ENCODE measurements around the gene PCDHGA8.
"Not testable (repeated sequence)": the region's sequence is repeated elsewhere in the genome, so short reads cannot be mapped to it uniquely, and the experiment has no call there.

Gene PCDHGA8

DNA sequence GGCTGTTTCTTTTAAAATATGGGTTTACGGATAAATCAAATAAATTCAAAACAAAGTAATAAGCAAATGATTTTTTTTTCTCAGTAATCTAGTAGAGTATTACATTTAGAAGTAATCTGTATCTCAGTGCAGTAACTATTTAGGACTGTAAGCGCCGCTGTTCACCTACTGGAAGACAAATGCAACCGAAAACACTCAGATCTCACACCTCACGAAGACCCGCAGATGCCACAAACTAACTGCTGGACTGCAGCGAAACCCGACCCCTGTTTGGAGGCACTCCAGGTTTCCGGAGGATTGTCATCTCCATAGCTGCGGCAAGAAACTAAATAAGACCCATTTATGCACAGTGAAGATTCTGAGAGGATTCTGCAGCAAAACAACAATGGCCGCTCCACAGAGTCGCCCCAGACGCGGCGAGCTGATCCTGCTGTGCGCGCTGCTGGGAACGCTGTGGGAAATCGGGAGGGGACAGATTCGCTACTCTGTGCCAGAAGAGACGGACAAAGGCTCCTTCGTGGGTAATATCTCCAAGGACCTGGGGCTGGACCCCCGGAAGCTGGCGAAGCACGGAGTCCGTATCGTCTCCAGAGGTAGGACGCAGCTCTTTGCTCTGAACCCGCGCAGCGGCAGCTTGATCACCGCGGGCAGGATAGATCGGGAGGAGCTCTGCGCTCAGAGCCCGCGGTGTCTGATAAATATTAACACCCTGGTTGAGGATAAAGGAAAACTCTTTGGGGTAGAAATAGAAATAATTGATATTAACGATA lies at the start of gene PCDHGA8:
Gene PCDHGA8, plus strand, starts transcription at position 205 of the 770 bp plus-strand sequence. Its CDS starts 181 bp downstream, at position 386.
- DNase-seq: no peak

DNA sequence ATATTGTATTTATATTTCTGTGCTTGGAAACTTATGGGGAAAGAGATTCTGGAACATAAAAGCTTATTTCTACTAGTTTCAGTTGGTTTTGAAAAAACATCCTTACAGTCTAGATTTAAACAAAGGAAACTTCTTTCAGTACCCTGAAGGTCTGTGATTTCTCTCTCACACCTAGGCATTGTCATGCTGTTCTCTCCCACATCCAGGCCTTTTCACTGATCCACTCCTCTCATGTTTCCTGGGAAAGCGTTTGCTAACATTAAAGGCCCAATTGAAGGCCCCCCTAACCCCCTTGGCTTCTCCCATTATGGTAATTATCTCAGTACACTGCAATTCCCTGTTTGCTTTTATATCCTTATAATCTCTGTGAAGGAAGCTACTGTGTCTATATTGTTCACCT lies 49.7 kb upstream of the PCDHGA8 start:
- no peak for DNase-seq

DNA sequence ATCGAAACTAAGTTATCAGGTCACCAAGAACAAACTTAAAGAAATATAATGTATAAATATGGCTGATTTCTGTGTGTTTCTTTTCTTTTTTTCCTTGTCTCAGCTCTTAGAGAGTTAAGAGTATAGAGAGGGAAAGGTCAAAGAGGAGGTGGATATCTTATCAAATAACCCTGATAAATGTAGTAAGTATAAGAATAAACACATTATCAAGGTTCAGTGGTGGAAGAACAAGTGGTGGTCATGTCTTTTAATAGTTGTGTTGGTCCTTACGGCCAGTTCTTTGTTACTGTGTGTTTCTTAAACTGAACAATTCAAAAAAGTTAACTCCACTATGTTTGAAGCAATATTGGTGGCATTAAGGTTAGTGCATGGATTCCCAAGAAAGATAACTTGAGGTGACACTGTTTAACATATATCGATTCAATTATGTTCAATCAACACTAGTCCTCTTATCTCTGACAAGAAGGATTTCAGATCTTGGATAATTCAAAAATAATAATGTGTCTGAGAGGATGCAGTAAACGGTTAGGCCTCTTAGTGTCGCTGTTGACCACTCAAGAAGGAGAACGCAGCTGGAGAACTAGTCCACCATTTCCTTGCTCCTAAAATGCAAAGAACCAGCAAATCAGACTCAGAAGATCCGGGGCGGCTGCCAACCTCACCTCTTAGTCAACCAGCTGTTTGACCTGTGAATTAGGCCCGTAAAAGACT lies 49.0 kb upstream of the PCDHGA8 start, which contains the start of gene PCDHGA3:
Gene PCDHGA3, plus strand, starts transcription at position 588 of the 711 bp plus-strand sequence. CDS start 205 bp downstream, outside the sequence.
- DNase-seq: no peak

DNA sequence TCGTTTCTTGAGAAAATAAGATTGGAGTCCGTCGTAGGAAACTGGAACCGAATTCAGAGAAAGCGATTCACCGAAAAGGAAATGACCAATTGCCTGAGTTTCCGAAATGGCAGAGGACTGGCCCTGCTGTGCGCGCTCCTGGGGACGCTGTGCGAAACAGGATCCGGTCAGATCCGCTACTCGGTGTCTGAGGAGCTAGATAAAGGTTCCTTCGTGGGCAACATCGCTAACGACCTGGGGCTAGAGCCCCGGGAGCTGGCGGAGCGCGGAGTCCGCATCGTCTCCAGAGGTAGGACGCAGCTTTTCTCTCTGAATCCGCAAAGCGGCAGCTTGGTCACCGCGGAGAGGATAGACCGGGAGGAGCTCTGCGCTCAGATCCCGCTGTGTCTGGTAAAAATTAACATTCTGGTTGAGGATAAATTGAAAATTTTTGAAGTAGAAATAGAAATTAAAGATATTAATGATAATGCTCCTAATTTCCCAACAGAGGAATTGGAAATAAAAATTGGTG lies 48.4 kb upstream of the PCDHGA8 start:
- DNase-seq: no peak

DNA sequence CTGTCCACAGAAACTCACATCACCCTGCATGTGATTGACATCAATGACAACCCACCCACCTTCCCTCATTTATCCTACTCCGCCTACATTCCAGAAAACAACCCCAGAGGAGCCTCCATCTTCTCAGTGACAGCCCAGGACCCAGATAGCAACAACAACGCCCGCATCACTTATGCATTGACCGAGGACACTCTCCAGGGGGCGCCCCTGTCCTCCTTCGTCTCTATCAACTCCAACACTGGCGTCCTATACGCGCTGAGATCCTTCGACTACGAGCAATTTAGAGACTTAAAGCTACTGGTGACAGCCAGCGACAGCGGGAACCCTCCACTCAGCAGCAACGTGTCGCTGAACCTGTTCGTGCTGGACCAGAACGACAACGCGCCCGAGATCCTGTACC lies 47.1 kb upstream of the PCDHGA8 start:
- no peak for DNase-seq

DNA sequence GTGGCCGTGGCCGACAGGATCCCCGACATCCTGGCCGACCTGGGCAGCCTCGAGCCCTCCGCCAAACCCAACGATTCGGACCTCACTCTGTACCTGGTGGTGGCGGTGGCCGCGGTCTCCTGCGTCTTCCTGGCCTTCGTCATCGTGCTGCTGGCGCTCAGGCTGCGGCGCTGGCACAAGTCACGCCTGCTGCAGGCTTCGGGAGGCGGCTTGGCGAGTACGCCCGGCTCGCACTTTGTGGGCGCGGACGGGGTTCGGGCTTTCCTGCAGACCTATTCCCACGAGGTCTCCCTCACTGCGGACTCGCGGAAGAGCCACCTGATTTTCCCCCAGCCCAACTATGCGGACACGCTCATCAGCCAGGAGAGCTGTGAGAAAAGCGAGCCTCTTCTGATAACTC lies 46.4 kb upstream of the PCDHGA8 start:
- not testable (repeated sequence) for DNase-seq

DNA sequence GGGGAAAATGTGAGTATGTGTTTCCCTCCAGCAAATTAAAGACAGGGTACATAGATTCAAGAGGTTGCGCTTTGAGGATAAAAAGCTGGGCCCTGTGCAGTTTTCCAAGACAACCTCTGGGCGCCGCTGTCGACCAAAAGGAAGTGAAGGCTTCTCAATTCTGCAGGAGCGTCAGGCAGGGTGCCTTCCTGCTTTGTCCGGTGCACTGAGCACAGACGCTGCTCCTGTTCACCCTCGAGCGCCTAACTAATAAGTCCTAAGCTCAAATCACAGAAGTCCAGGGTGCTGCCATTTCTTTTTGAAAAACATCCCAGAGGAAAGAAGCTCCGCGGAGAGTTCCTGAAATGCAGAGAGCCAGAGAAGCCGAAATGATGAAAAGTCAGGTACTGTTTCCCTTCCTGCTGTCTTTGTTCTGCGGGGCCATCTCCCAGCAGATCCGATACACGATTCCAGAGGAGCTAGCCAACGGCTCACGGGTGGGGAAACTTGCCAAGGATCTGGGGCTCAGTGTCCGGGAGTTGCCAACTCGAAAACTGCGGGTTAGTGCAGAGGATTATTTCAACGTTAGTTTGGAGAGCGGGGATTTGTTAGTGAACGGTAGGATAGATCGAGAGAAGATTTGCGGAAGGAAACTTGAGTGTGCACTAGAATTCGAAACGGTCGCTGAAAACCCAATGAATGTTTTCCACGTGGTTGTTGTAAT lies 42.4 kb upstream of the PCDHGA8 start, which contains the start of gene PCDHGB1:
Gene PCDHGB1, plus strand, starts transcription at position 183 of the 703 bp plus-strand sequence. Its CDS starts 162 bp downstream, at position 345.
- peak in 8 of 58 donors; percentile 3 to 25 (median 10) for DNase-seq

DNA sequence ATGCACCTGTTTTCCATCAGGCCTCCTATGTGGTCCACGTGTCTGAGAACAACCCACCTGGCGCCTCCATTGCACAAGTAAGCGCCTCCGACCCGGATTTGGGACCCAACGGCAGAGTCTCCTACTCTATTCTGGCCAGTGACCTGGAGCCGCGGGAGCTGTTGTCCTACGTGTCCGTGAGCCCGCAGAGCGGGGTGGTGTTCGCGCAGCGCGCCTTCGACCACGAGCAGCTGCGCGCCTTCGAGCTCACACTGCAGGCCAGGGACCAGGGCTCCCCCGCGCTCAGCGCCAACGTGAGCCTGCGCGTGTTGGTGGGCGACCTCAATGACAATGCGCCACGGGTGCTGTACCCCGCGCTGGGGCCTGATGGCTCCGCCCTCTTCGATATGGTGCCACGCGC lies 40.8 kb upstream of the PCDHGA8 start:
- no peak for DNase-seq

DNA sequence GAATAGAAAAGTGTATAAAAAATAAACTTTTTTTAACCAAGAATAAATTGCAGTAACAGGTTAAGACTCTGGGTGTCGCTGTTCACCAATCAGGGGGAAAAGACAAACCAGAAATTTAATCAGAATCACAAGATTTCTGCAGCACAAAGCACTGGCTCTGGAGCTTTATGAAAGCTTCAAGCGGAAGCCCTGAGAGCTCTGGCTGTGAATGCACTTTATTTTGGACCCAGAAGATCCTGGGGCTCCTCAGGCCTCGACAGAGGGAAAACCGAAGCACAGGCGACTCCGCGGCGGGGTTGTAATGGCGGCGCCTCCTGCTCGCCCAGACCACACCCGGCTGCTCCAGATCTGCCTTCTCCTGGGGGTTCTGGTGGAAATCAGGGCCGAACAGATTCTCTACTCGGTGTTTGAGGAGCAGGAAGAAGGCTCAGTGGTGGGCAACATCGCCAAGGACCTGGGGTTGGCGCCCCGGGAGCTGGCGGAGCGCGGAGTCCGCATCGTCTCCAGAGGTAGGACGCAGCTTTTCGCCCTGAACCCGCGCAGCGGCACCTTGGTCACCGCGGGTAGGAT lies 37.4 kb upstream of the PCDHGA8 start, which contains the start of gene PCDHGA4:
Gene PCDHGA4, plus strand, starts transcription at position 122 of the 570 bp plus-strand sequence. Its CDS starts 87 bp downstream, at position 209.
- DNase-seq: no peak

DNA sequence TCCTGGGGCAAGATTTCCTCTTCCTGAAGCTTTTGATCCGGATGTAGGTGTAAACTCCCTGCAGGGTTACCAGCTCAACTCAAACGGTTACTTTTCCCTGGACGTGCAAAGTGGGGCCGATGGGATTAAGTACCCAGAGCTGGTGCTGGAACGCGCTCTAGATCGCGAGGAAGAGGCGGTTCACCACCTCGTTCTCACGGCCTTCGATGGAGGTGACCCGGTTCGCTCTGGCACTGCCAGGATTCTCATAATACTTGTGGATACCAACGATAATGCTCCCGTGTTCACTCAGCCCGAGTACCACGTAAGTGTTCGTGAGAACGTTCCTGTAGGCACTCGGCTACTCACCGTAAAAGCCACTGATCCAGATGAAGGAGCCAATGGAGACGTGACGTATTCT lies 36.8 kb upstream of the PCDHGA8 start:
- DNase-seq: no peak

DNA sequence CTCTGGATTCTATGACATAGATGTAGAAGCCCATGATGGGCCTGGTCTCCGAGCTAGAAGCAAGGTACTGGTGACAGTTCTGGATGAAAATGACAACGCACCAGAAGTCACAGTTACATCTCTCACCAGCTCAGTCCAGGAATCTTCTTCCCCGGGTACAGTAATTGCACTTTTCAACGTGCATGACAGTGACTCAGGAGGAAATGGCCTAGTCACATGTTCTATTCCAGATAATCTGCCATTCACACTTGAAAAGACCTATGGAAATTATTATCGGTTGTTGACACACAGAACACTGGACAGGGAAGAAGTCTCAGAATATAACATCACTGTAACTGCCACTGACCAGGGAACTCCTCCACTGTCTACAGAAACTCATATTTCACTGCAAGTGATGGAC lies 36.3 kb upstream of the PCDHGA8 start:
- DNase-seq: no peak

DNA sequence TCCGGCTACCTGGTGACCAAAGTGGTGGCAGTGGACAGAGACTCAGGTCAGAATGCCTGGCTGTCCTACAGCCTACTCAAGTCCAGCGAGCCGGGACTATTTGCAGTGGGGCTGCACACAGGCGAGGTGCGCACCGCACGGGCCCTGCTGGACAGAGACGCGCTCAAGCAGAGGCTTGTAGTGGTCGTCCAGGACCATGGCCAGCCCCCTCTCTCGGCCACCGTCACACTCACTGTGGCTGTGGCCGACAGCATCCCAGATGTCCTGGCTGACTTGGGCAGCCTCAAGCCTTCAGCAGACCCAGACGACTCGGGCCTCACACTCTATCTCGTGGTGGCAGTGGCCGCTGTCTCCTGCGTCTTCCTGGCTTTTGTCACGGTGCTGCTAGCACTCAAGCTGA lies 35.5 kb upstream of the PCDHGA8 start:
- DNase-seq: no peak

DNA sequence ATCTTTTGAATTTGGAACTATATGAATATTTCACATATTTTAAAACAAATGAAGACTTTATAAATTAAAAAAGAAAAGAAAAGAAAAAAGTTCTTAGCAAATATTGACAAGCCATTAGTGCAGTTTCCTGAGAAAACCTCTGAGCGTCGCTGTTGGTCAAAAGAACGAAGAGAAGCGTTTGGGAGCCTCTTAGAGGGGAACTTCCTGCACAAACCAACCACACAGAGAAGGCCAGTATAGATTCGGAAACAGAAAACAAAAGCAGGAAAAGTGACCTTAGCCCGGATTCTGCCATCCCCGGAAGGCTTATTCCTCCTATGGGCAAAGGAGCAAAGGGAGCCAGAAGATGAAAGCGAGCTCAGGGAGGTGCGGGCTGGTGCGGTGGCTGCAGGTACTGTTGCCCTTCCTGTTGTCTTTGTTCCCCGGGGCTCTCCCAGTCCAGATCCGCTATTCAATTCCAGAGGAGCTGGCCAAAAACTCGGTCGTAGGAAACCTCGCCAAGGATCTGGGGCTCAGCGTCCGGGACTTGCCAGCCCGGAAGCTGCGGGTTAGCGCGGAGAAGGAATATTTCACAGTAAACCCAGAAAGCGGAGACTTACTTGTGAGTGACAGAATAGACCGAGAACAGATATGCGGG lies 32.5 kb upstream of the PCDHGA8 start, which contains the start of gene PCDHGB2:
Gene PCDHGB2, plus strand, starts transcription at position 205 of the 637 bp plus-strand sequence. Its CDS starts 142 bp downstream, at position 347.
- DNase-seq: no peak

DNA sequence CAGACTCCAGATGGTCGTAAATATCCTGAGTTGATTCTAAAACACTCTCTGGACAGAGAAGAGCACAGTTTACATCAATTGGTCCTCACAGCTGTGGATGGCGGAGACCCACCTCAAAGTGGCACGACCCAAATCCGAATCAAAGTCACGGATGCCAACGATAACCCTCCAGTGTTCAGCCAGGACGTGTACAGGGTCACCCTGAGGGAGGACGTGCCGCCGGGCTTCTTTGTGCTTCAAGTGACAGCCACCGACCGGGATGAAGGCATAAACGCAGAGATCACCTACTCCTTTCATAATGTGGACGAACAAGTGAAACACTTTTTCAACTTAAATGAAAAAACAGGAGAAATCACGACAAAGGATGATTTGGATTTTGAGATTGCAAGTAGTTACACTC lies 31.7 kb upstream of the PCDHGA8 start:
- no peak for DNase-seq

DNA sequence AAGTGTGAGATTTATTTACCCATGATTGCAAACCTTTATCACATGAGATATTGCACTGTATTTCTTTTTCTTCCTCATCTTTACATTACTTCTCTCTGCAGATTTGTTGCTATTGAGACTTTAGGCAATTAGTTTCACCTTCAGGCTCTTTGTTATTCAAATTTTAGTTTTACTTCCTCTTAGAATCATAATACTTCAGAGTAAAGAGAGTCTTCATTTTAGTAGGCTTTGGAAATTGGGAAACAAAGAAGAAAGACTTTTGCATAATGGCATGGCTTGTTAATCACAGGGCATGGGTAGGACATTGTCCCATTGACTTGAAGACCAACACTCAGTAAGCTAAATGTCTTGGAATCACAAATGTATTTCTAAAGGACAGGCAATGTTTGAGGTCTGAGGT lies 29.7 kb upstream of the PCDHGA8 start:
- no peak for DNase-seq

DNA sequence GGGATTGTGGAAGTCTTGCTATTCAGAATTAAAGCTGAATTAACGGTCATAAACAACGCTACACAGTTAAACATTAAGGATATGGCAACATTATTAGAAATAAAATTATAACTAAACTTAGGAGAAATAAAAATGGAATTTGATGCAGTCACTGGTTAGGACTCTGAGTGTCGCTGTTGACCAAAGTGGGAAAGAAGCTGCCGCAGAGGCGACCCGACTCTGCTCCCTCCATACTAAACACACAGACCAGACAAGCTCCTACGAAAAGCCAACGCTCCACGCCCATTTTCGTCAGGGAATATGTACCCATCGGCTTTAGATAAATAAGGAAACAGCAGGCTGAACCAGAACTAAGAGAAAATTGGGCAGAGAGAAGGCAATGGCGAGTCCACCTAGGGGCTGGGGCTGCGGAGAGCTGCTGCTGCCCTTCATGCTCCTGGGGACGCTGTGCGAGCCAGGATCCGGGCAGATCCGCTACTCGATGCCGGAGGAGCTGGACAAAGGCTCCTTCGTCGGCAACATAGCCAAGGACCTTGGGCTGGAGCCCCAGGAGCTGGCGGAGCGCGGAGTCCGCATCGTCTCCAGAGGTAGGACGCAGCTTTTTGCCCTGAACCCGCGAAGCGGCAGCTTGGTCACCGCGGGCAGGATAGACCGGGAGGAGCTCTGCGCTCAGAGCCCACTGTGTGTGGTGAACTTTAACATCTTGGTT lies 28.3 kb upstream of the PCDHGA8 start, which contains the start of gene PCDHGA5:
Gene PCDHGA5, plus strand, starts transcription at position 211 of the 709 bp plus-strand sequence. Its CDS starts 169 bp downstream, at position 380.
- no peak for DNase-seq

DNA sequence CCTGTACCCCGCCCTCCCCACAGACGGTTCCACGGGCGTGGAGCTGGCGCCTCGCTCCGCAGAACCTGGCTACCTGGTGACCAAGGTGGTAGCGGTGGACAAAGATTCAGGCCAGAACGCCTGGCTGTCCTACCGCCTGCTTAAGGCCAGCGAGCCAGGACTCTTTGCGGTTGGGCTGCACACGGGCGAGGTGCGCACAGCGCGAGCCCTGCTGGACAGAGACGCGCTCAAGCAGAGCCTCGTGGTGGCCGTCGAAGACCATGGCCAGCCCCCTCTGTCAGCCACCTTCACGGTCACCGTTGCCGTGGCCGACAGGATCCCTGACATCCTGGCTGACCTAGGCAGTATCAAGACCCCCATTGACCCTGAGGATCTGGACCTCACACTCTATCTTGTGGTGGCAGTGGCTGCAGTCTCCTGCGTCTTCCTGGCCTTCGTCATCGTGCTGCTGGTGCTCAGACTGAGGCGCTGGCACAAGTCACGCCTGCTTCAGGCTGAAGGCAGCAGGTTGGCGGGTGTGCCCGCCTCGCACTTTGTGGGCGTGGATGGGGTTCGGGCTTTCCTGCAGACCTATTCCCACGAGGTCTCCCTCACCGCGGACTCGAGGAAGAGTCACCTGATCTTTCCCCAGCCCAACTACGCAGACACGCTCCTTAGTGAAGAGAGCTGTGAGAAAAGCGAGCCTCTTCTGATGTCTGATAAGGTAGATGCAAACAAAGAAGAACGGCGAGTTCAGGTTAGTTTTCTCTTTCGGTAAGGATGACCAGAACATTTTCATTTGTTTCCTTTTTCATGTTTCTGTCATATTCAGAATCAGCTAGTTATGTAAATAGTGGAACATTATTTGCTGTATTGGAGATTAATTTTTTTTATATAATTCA lies 26.2 kb upstream of the PCDHGA8 start:
- no peak for DNase-seq

All from anterior cingulate cortex (tissue), 58 donors.